Measurements from ENCODE around the gene PDZD7.
A peak's percentile ranks its signal among the peaks of the same experiment; 100 is the strongest.

Gene PDZD7

DNA sequence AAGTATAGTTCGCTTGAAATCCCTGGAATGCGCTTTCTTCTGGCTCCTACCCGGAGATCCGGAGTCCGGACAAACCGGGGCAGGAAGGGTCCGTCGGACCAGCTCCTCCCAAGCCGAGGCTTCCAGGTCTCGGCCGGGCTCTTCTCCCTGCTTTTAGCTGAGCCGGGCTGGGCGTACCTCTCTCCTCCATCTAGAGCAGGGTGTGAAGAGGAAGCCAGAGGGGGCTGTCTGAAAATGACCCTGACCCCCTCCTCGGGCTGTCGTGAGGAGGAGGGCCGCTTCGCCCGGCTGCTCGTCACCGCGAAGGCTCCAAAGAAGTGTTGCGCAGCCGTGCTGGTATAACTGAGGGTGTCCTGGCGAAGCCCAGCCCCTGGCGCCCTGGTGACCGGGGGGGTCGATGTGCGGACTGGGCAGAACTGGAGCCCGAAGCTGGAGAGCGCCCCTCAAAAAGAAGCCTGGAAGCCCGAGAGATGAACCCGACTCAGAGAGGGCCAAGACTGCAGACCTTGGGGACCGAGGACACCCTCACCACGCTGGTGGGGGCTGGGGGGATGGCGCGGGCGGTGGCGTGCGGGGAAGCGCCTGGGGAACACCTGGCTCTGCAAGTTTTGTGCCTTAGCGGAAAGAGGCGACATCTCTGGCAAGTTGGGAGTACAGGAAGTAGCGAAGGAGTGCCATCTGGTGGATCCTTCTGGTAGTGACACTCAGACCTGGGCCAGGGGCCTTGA lies 36.6 kb upstream of the PDZD7 start (continued):
- TF ChIP-seq, protein P1, sequence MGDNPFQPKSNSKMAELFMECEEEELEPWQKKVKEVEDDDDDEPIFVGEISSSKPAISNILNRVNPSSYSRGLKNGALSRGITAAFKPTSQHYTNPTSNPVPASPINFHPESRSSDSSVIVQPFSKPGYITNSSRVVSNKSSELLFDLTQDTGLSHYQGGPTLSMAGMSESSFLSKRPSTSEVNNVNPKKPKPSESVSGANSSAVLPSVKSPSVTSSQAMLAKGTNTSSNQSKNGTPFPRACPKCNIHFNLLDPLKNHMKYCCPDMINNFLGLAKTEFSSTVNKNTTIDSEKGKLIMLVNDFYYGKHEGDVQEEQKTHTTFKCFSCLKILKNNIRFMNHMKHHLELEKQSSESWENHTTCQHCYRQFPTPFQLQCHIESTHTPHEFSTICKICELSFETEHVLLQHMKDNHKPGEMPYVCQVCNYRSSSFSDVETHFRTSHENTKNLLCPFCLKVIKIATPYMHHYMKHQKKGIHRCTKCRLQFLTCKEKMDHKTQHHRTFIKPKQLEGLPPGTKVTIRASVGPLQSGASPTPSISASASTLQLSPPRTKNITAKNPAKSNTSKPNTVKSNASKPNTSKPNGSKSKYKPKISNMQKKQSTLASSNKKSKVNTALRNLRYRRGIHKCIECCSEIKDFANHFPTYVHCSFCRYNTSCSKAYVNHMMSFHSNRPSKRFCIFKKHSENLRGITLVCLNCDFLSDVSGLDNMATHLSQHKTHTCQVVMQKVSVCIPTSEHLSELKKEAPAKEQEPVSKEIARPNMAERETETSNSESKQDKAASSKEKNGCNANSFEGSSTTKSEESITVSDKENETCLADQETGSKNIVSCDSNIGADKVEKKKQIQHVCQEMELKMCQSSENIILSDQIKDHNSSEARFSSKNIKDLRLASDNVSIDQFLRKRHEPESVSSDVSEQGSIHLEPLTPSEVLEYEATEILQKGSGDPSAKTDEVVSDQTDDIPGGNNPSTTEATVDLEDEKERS (tag by site-specific recombination; IDR thresholded peaks at IDR 0.05) = no peak
- TF ChIP-seq ZNF664 (tag by site-specific recombination; IDR thresholded peaks at IDR 0.05) (no peak), ZNF426 (tag by site-specific recombination; IDR thresholded peaks at IDR 0.05) (no peak), ZNF202 (tag by site-specific recombination; IDR thresholded peaks at IDR 0.05; ENCODE audit: borderline replicate concordance) (no peak), ZNF19 (tag by site-specific recombination; IDR thresholded peaks at IDR 0.05; ENCODE audit: low read depth) (no peak), FEZF1 (tag by site-specific recombination; IDR thresholded peaks at IDR 0.05) (no peak), ZNF76 (tag by site-specific recombination; IDR thresholded peaks at IDR 0.05; ENCODE audit: borderline replicate concordance, low read depth) (0 out of 2 replicates have a peak, but pooled peaks have one; percentile 7), GLIS1 (tag by site-specific recombination; IDR thresholded peaks at IDR 0.05) (peak; percentile 77), ZNF785 (tag by site-specific recombination; IDR thresholded peaks at IDR 0.05) (no peak), RBAK (tag by site-specific recombination; IDR thresholded peaks at IDR 0.05) (no peak), ZNF248 (tag by site-specific recombination; IDR thresholded peaks at IDR 0.05) (no peak), ZNF2 (tag by site-specific recombination; IDR thresholded peaks at IDR 0.05) (peak; percentile 38; the same call in 1 of the 2 replicates), HOXD13 (CRISPR knock-in tag; IDR thresholded peaks at IDR 0.05; ENCODE audit: borderline replicate concordance) (no peak), ZNF777 (tag by site-specific recombination; IDR thresholded peaks at IDR 0.05; ENCODE audit: borderline replicate concordance) (peak; percentile 24; the same call in 1 of the 2 replicates), TCF7L2 (IDR thresholded peaks at IDR 0.05; ENCODE audit: borderline replicate concordance, low read depth, low read length) (no peak), YY1 (tag by site-specific recombination; IDR thresholded peaks at IDR 0.05) (no peak)
- TF ChIP-seq, protein P2, sequence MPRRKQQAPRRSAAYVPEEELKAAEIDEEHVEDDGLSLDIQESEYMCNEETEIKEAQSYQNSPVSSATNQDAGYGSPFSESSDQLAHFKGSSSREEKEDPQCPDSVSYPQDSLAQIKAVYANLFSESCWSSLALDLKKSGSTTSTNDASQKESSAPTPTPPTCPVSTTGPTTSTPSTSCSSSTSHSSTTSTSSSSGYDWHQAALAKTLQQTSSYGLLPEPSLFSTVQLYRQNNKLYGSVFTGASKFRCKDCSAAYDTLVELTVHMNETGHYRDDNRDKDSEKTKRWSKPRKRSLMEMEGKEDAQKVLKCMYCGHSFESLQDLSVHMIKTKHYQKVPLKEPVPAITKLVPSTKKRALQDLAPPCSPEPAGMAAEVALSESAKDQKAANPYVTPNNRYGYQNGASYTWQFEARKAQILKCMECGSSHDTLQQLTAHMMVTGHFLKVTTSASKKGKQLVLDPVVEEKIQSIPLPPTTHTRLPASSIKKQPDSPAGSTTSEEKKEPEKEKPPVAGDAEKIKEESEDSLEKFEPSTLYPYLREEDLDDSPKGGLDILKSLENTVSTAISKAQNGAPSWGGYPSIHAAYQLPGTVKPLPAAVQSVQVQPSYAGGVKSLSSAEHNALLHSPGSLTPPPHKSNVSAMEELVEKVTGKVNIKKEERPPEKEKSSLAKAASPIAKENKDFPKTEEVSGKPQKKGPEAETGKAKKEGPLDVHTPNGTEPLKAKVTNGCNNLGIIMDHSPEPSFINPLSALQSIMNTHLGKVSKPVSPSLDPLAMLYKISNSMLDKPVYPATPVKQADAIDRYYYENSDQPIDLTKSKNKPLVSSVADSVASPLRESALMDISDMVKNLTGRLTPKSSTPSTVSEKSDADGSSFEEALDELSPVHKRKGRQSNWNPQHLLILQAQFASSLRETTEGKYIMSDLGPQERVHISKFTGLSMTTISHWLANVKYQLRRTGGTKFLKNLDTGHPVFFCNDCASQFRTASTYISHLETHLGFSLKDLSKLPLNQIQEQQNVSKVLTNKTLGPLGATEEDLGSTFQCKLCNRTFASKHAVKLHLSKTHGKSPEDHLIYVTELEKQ (tag by site-specific recombination; IDR thresholded peaks at IDR 0.05; ENCODE audit: borderline replicate concordance) = no peak
- TF ChIP-seq, protein P3, sequence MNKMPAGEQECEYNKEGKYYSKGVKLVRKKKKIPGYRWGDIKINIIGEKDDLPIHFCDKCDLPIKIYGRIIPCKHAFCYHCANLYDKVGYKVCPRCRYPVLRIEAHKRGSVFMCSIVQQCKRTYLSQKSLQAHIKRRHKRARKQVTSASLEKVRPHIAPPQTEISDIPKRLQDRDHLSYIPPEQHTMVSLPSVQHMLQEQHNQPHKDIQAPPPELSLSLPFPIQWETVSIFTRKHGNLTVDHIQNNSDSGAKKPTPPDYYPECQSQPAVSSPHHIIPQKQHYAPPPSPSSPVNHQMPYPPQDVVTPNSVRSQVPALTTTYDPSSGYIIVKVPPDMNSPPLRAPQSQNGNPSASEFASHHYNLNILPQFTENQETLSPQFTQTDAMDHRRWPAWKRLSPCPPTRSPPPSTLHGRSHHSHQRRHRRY (tag by site-specific recombination; IDR thresholded peaks at IDR 0.05) = no peak
- TF ChIP-seq, protein P4, sequence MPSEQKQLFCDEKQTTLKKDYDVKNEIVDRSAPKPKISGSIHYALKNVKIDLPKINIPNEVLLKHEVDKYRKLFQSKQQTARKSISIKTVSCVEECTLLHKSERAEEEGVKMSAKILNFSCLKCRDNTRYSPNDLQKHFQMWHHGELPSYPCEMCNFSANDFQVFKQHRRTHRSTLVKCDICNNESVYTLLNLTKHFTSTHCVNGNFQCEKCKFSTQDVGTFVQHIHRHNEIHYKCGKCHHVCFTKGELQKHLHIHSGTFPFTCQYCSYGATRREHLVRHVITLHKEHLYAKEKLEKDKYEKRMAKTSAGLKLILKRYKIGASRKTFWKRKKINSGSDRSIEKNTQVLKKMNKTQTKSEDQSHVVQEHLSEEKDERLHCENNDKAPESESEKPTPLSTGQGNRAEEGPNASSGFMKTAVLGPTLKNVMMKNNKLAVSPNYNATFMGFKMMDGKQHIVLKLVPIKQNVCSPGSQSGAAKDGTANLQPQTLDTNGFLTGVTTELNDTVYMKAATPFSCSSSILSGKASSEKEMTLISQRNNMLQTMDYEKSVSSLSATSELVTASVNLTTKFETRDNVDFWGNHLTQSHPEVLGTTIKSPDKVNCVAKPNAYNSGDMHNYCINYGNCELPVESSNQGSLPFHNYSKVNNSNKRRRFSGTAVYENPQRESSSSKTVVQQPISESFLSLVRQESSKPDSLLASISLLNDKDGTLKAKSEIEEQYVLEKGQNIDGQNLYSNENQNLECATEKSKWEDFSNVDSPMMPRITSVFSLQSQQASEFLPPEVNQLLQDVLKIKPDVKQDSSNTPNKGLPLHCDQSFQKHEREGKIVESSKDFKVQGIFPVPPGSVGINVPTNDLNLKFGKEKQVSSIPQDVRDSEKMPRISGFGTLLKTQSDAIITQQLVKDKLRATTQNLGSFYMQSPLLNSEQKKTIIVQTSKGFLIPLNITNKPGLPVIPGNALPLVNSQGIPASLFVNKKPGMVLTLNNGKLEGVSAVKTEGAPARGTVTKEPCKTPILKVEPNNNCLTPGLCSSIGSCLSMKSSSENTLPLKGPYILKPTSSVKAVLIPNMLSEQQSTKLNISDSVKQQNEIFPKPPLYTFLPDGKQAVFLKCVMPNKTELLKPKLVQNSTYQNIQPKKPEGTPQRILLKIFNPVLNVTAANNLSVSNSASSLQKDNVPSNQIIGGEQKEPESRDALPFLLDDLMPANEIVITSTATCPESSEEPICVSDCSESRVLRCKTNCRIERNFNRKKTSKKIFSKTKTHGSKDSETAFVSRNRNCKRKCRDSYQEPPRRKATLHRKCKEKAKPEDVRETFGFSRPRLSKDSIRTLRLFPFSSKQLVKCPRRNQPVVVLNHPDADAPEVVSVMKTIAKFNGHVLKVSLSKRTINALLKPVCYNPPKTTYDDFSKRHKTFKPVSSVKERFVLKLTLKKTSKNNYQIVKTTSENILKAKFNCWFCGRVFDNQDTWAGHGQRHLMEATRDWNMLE (tag by site-specific recombination; conservative IDR thresholded peaks at IDR 0.05; ENCODE audit: low read depth) = no peak
- TF ChIP-seq, protein P5, sequence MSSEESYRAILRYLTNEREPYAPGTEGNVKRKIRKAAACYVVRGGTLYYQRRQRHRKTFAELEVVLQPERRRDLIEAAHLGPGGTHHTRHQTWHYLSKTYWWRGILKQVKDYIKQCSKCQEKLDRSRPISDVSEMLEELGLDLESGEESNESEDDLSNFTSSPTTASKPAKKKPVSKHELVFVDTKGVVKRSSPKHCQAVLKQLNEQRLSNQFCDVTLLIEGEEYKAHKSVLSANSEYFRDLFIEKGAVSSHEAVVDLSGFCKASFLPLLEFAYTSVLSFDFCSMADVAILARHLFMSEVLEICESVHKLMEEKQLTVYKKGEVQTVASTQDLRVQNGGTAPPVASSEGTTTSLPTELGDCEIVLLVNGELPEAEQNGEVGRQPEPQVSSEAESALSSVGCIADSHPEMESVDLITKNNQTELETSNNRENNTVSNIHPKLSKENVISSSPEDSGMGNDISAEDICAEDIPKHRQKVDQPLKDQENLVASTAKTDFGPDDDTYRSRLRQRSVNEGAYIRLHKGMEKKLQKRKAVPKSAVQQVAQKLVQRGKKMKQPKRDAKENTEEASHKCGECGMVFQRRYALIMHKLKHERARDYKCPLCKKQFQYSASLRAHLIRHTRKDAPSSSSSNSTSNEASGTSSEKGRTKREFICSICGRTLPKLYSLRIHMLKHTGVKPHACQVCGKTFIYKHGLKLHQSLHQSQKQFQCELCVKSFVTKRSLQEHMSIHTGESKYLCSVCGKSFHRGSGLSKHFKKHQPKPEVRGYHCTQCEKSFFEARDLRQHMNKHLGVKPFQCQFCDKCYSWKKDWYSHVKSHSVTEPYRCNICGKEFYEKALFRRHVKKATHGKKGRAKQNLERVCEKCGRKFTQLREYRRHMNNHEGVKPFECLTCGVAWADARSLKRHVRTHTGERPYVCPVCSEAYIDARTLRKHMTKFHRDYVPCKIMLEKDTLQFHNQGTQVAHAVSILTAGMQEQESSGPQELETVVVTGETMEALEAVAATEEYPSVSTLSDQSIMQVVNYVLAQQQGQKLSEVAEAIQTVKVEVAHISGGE (tag by site-specific recombination; conservative IDR thresholded peaks at IDR 0.05; ENCODE audit: low read depth) = peak; percentile 88
- TF ChIP-seq, protein P6, sequence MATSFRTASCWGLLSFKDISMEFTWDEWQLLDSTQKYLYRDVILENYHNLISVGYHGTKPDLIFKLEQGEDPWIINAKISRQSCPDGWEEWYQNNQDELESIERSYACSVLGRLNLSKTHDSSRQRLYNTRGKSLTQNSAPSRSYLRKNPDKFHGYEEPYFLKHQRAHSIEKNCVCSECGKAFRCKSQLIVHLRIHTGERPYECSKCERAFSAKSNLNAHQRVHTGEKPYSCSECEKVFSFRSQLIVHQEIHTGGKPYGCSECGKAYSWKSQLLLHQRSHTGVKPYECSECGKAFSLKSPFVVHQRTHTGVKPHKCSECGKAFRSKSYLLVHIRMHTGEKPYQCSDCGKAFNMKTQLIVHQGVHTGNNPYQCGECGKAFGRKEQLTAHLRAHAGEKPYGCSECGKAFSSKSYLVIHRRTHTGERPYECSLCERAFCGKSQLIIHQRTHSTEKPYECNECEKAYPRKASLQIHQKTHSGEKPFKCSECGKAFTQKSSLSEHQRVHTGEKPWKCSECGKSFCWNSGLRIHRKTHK (tag by site-specific recombination; IDR thresholded peaks at IDR 0.05) = no peak
